HG03565 (cell line): ENCODE measurements around the gene U2AF1L4.
A peak's percentile ranks its signal among the peaks of the same experiment; 100 is the strongest.

ENCODE experiments used
- ATAC-seq: cut with Tn5 transposase; IDR thresholded peaks from one replicate; pipeline ENCODE4 v1.9.1; 2021; ENCODE audit warnings: mild to moderate bottlenecking, moderate library complexity; ENCODE audit not compliant: unreplicated experiment

Gene U2AF1L4

GRCh38 chr19:35745328-35746086, at the start of gene U2AF1L4, which contains the start of gene PSENEN:
TSS of gene U2AF1L4 (minus strand) at chr19:35745418. CDS start at chr19:35745391, 27 bp downstream.
TSS of gene PSENEN (plus strand) at chr19:35745651. CDS start at chr19:35745931, 280 bp downstream.
- ATAC-seq: peak; percentile 38

- ATAC-seq: no peak
Measured at GRCh38 chr19:35793381-35794165, 48.4 kb upstream of the U2AF1L4 start.

DNA sequence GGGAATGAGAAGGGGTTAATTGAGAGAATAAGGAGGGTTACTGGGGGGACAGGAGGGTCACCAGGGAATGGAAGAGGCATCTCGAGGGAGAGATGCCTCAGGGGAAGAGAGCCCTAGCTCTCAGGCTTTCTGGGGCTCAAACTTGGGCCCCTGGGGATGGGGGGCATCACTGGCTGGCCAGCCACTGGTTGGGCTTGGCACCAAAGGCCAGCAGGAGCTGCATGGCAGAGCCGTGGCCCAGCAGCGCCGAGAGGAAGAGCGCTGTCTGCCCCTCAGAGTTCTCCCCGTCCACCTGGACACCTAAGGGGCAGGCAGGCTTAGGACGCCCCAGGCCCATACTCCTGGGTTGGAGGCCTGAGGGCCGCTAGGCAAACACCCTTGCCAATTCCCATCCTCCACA, 47.7 kb upstream of the U2AF1L4 start:
- no peak for ATAC-seq

DNA sequence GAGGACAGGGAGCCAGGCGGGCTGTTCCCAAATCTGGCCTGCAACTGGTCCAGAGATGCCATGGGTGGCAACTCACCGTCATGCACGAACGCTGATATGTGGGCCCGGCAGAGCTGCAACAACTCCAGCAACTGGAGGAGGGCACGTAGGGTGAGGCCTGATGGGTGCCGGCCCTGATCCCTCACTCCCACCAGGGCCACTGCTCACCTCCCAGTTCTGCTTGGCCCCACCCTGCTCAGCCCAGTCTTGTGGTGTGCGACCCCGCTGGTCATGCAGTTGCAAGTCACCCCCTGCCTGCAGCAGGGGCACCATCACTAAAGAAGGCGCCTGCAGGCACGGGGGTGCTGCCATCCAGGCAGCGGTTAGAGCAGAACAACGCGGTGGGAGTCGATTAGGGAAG, 47.1 kb upstream of the U2AF1L4 start:
- ATAC-seq: no peak

- ATAC-seq: no peak
Measured at GRCh38 chr19:35791814-35792279, 46.6 kb upstream of the U2AF1L4 start.

GRCh38 chr19:35790981-35791813, 46.0 kb upstream of the U2AF1L4 start:
- ATAC-seq: no peak

GRCh38 chr19:35789978-35790944, 45.0 kb upstream of the U2AF1L4 start:
- ATAC-seq: no peak

- no peak for ATAC-seq
Measured at GRCh38 chr19:35789195-35789977, 44.2 kb upstream of the U2AF1L4 start.

- no peak for ATAC-seq
Measured at GRCh38 chr19:35788205-35788960, 43.2 kb upstream of the U2AF1L4 start.

DNA sequence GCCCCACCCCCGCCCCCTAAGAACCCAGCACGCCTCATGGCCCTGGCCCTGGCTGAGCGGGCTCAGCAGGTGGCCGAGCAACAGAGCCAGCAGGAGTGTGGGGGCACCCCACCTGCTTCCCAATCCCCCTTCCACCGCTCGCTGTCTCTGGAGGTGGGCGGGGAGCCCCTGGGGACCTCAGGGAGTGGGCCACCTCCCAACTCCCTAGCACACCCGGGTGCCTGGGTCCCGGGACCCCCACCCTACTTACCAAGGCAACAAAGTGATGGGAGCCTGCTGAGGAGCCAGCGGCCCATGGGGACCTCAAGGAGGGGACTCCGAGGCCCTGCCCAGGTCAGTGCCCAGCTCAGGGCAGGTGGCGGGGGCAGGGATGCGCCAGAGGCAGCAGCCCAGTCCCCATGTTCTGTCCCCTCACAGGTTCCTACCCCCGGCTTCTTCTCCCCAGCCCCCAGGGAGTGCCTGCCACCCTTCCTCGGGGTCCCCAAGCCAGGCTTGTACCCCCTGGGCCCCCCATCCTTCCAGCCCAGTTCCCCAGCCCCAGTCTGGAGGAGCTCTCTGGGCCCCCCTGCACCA, 42.1 kb upstream of the U2AF1L4 start:
- no peak for ATAC-seq

DNA sequence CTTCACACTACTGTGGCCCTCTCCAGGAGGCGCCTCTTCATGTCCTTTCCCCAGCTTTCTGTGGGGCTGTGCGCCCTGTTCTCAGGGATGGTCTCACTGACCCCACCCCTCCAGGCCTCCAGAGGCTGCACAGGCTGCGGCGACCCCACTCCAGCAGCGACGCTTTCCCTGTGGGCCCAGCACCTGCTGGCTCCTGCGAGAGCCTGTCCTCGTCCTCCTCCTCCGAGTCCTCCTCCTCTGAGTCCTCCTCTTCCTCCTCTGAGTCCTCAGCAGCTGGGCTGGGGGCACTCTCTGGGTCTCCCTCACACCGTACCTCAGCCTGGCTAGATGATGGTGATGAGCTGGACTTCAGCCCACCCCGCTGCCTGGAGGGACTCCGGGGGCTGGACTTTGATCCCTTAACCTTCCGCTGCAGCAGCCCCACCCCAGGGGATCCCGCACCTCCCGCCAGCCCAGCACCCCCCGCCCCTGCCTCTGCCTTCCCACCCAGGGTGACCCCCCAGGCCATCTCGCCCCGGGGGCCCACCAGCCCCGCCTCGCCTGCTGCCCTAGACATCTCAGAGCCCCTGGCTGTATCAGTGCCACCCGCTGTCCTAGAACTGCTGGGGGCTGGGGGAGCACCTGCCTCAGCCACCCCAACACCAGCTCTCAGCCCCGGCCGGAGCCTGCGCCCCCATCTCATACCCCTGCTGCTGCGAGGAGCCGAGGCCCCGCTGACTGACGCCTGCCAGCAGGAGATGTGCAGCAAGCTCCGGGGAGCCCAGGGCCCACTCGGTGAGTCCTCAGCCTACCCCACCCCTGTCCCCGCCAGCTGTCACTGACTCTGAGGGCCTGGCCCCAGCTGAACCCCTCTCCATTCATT, 41.3 kb upstream of the U2AF1L4 start:
- ATAC-seq: no peak

- no peak for ATAC-seq
Measured at GRCh38 chr19:35785339-35785627, 40.1 kb upstream of the U2AF1L4 start.

DNA sequence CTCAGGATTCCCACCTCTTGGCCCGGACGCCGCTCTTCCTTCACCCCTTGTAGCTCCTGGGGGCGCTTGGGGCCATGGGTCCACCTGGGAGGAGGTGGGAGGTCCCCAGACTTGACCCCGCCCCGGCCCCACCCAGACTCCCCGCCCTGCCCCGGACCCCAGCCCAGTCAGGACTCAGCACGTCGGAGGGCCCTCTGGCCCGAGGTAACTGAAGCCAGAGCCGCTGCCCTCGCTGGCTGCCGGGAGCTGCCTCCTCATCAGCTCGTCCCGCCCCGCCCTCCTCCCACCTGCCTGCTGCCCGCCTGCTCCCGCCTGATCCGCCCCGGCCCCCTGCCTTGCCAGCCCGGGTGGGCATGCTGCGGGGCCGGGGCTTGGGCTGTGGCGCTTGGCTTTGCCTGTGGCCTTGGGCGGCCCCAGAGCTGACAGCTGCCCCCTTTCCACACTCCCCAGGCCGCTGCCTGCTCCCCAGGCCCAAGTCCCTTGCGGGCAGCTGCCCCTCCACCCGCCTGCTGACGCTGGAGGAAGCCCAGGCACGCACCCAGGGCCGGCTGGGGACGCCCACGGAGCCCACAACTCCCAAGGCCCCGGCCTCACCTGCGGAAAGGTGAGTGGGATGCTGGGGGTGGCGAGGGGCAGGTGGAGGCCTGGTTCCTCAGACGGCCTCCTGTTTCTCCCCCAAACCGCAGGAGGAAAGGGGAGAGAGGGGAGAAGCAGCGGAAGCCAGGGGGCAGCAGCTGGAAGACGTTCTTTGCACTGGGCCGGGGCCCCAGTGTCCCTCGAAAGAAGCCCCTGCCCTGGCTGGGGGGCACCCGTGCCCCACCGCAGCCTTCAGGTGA, 39.5 kb upstream of the U2AF1L4 start:
- ATAC-seq: no peak

GRCh38 chr19:35783469-35784434, 38.5 kb upstream of the U2AF1L4 start:
- ATAC-seq: no peak

DNA sequence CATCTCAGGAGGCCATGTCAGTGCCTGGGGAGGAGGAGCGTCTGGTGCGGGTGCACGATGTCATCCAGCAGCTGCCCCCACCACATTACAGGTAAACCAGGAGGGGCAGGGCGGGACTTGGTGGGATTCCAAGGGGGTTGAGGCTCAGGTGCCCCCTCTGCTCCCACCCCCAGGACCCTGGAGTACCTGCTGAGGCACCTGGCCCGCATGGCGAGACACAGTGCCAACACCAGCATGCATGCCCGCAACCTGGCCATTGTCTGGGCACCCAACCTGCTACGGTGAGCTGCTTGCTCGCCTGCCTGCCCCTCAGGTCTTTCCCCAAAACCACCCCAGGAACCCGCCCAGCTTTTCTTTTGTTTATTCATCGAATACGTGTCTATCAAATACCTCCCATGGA, 37.4 kb upstream of the U2AF1L4 start:
- no peak for ATAC-seq
